B cell (primary cell): Measurements from ENCODE around the gene BHLHE40.

Source experiments
- CTCF ChIP-seq: fragments of 200-600 bp; IDR thresholded peaks from one replicate; pipeline ENCODE4 v1.8.0; 2022; ENCODE audit warnings: antibody characterized with exemption, mild to moderate bottlenecking
- EZH2 ChIP-seq: IDR thresholded peaks from 2 replicates; pipeline ENCODE4 v1.6.1; 2012; ENCODE audit warnings: borderline replicate concordance, low read depth, mild to moderate bottlenecking, moderate library complexity, low read length; ENCODE audit not compliant: insufficient read depth, poor library complexity, severe bottlenecking

GRCh38 chr3:4986782-4987537, 7.7 kb downstream of the BHLHE40 start:
- TF ChIP-seq CTCF (no peak), EZH2 (no peak)
